Prostate gland (tissue), 2 donors: Measurements from ENCODE around the gene SFXN4.
A peak's percentile ranks its signal among the peaks of the same experiment; 100 is the strongest.

Experiments
- CTCF ChIP-seq, 4 experiments: fragments of 200-600 bp in 2 of 4; fragments of 450-650 bp in 2 of 4; sonication (generic) in 2 of 4; IDR thresholded peaks; 1 replicate in 3 of 4; 2 replicates in 1 of 4; pipeline ENCODE4 v1.5.1; 2016 to 2019; ENCODE audit warnings: antibody characterized with exemption in 4 of 4, mild to moderate bottlenecking in 2 of 4, moderate library complexity in 2 of 4
- POLR2A ChIP-seq: fragments of 450-650 bp; IDR thresholded peaks from one replicate; pipeline ENCODE4 v1.6.1; 2016; ENCODE audit warnings: antibody characterized with exemption, mild to moderate bottlenecking

DNA sequence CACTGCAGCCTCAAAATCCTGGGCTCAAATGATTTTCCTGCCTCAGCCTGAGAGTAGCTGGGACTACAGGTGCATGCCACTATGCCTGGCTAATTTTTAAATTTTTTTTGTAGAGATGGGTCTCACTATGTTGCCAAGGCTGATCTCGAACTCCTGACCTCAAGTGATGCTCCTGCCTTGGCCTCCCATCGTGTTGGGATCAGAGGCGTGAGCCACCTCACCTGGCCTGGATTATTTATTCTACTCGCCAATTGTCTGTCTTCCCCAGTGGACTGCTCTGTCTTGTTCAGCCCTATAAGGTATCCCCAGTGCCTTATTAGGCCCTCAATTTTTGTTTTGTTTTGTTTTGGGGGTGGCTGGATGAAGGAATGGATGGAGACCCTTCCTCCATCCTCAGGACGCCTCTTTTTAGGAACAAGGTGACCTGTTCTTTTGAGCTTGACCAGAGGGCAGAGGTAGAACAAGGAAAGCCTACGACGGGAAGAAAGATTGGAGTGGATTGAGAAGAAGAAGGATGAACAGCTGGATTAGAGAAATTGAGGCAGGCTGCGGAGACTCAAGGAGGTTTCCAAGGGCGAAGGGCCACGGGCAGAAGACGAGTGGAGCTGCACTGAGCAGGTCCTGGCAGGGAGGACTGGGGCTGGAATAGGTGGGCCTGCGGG, 62.1 kb downstream of the SFXN4 start:
- TF ChIP-seq CTCF (IDR thresholded peaks at IDR 0.05) (no peak), POLR2A (peak; percentile 6)
